ENCODE measurements around the gene ITPA. TPM values are rescaled to one million over a fixed set of nuclear protein-coding genes. Genes with fewer than 3 reads are reported as not detected.

The ITPA gene
- total RNA-seq, 2 experiments from 2014 or later: 56.3 to 66.9 TPM

DNA sequence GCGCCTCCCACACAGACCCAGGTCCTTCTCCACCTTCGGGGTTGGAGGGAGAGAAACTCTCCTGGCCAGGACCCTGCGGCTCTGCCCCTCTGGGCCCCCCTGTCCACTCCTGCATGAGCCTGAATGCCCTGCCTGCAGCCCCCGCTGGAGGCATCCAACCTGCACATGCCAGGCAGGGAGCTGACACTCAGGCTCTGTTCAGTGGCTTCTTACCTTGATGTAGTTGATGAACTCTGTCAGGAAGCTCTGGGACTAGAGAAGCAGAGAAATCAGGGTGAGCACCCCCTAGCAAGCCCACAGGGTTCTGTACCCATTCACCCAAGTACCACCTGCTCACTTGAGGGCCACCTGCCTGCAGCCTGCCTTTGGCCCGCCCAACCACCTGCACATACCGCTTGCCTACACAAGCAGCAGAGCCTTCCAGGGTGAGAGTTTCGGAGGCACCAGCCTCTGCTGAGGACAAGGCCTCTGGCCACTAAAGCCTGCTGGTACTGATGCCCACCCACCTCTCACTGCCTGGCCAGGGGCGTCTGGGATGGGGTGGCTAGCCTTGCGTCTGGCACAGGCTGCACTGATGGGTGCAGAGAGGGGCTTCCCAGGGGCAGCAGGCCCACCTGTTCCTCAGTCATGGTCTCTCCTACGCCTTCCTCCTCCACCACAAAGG, 14.5 kb upstream of the ITPA start:
- intact Hi-C loops (cut with micrococcal nuclease): no loop called here
- H3K27me3 Mint-ChIP-seq: no peaks in the 10 kb centered on the region
- H3K4me1 Mint-ChIP-seq (ENCODE audit: low read depth): peaks cover 11% of the 10 kb centered on the region
- DNase-seq (no peak), ATAC-seq (no peak)
- H3K9me3 Mint-ChIP-seq: no peaks in the 10 kb centered on the region
- TF ChIP-seq CTCF (IDR thresholded peaks at IDR 0.05): no peak
- peak overlapping the region; percentile 31 for H3K27ac Mint-ChIP-seq
- POLR2A ChIA-PET: no interaction called here
- H3K4me3 Mint-ChIP-seq: no peak overlapping the region
- peaks cover 46% of the 10 kb centered on the region for H3K36me3 Mint-ChIP-seq (ENCODE audit: low read depth)
- CTCF ChIA-PET: no interaction called here

- Mint-ChIP-seq H3K36me3 (ENCODE audit: low read depth) (peaks cover 49% of the 10 kb centered on the region), H3K4me3 (no peak overlapping the region), H3K4me1 (ENCODE audit: low read depth) (peaks cover 14% of the 10 kb centered on the region), H3K27me3 (no peaks in the 10 kb centered on the region), H3K27ac (peak overlapping the region; percentile 33), H3K9me3 (no peaks in the 10 kb centered on the region)
- ChIA-PET POLR2A (no interaction called here), CTCF (no interaction called here)
- intact Hi-C loops (cut with micrococcal nuclease): no loop called here
- TF ChIP-seq CTCF (IDR thresholded peaks at IDR 0.05): no peak
- DNase-seq (no peak), ATAC-seq (no peak)
These were observed 13.6 kb upstream of the ITPA start for GRCh38 chr20:3195590-3196237.

- ChIA-PET POLR2A (no interaction called here), CTCF (no interaction called here)
- no peaks in the 10 kb centered on the region for H3K27me3 Mint-ChIP-seq
- H3K36me3 Mint-ChIP-seq (ENCODE audit: low read depth): peaks cover 45% of the 10 kb centered on the region
- intact Hi-C loops (cut with micrococcal nuclease): no loop called here
- no peak overlapping the region for H3K4me3 Mint-ChIP-seq
- no peak for TF ChIP-seq CTCF (IDR thresholded peaks at IDR 0.05)
- ATAC-seq (no peak), DNase-seq (no peak)
- H3K9me3 Mint-ChIP-seq: no peaks in the 10 kb centered on the region
- H3K4me1 Mint-ChIP-seq (ENCODE audit: low read depth): peaks cover 20% of the 10 kb centered on the region
- no peak overlapping the region for H3K27ac Mint-ChIP-seq
These were observed 10.1 kb upstream of the ITPA start for GRCh38 chr20:3199206-3199605.

- H3K4me3 Mint-ChIP-seq: no peak overlapping the region
- TF ChIP-seq CTCF (IDR thresholded peaks at IDR 0.05): no peak
- no peaks in the 10 kb centered on the region for H3K9me3 Mint-ChIP-seq
- ChIA-PET POLR2A (no interaction called here), CTCF (no interaction called here)
- intact Hi-C loops (cut with micrococcal nuclease): no loop called here
- peaks cover 20% of the 10 kb centered on the region for H3K4me1 Mint-ChIP-seq (ENCODE audit: low read depth)
- H3K27ac Mint-ChIP-seq: no peak overlapping the region
- no peaks in the 10 kb centered on the region for H3K27me3 Mint-ChIP-seq
- ATAC-seq (no peak), DNase-seq (no peak)
- peaks cover 44% of the 10 kb centered on the region for H3K36me3 Mint-ChIP-seq (ENCODE audit: low read depth)
These were observed 9.1 kb upstream of the ITPA start for GRCh38 chr20:3199976-3200755.

DNA sequence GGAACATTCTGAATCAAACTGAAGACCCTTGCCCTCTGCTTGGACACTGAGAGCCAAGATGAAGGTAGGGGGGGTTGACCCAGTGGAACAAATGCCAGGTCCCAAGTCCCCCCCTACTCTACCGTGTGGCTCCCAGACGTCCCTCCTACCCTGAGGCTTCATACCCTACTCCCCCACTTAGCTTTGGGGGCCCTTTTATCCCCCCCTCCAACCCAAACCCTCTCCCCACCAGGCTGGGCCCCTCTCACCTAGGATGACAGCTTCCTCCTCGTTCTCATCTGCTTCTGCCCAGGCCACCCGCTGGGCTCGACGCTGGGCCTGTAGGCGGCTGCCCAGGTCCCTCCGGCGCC, 6.4 kb upstream of the ITPA start:
- H3K4me3 Mint-ChIP-seq: peak overlapping the region; percentile 97
- ChIA-PET POLR2A (interaction anchor here (0.8 kb wide), 1 partner anchor 11 kb away, joined by 3 read pairs; no protein-coding TSS in a partner anchor), CTCF (interaction anchor here (1.6 to 2.0 kb wide), 2 partner anchors 15 to 149 kb away, joined by 5 to 9 read pairs; no protein-coding TSS in a partner anchor)
- intact Hi-C loops (cut with micrococcal nuclease): no loop called here
- no peaks in the 10 kb centered on the region for H3K9me3 Mint-ChIP-seq
- H3K4me1 Mint-ChIP-seq (ENCODE audit: low read depth): peaks cover 11% of the 10 kb centered on the region
- TF ChIP-seq CTCF (IDR thresholded peaks at IDR 0.05): no peak
- peaks cover 35% of the 10 kb centered on the region for H3K36me3 Mint-ChIP-seq (ENCODE audit: low read depth)
- H3K27ac Mint-ChIP-seq: no peak overlapping the region
- H3K27me3 Mint-ChIP-seq: no peaks in the 10 kb centered on the region
- DNase-seq (no peak), ATAC-seq (no peak)
